Measurements from ENCODE around the gene CYB5RL.

GRCh38 chr1:54225986-54226559, 26.2 kb upstream of the CYB5RL start:
- TF ChIP-seq CTCF (IDR thresholded peaks at IDR 0.05 in 8 of 11, conservative IDR thresholded peaks at IDR 0.05 in 3 of 11) (no peak), POLR2AphosphoS5 (IDR thresholded peaks at IDR 0.05) (peak; percentile 9 to 60 (median 33)), POLR2A (IDR thresholded peaks at IDR 0.05) (no peak)
